ENCODE measurements around the gene MARF1.
"Not testable (repeated sequence)": the region's sequence is repeated elsewhere in the genome, so short reads cannot be mapped to it uniquely, and the experiment has no call there.

Gene MARF1

GRCh38 chr16:15599303-15600070 lies 43.5 kb downstream of the MARF1 start:
- no peak for DNase-seq

- no peak for DNase-seq
Observed at GRCh38 chr16:15598648-15599190, 44.2 kb downstream of the MARF1 start.

- no peak for DNase-seq
Observed at GRCh38 chr16:15597822-15598647, 44.9 kb downstream of the MARF1 start.

GRCh38 chr16:15597135-15597534 lies 45.8 kb downstream of the MARF1 start:
- DNase-seq, result no peak

GRCh38 chr16:15594711-15595320 lies 48.1 kb downstream of the MARF1 start:
- DNase-seq, result no peak

GRCh38 chr16:15593235-15593634 lies 49.7 kb downstream of the MARF1 start:
- no peak for DNase-seq

- no peak for DNase-seq
Observed at GRCh38 chr16:15592324-15592723, 50.6 kb downstream of the MARF1 start.

- DNase-seq, result no peak
Observed at GRCh38 chr16:15587152-15587825, 55.7 kb downstream of the MARF1 start.

GRCh38 chr16:15586716-15587115 lies 56.2 kb downstream of the MARF1 start:
- no peak for DNase-seq

GRCh38 chr16:15585956-15586355 lies 57.0 kb downstream of the MARF1 start:
- no peak for DNase-seq

- DNase-seq, result no peak
Observed at GRCh38 chr16:15583526-15583925, 59.4 kb downstream of the MARF1 start.

- DNase-seq, result no peak
Observed at GRCh38 chr16:15581127-15581815, 61.7 kb downstream of the MARF1 start.

GRCh38 chr16:15578824-15579223 lies 64.1 kb downstream of the MARF1 start:
- no peak for DNase-seq

- DNase-seq, result peak; percentile 86
Observed at GRCh38 chr16:15576960-15577958, 65.7 kb downstream of the MARF1 start.

GRCh38 chr16:15575293-15576049 lies 67.5 kb downstream of the MARF1 start:
- DNase-seq, result no peak

- DNase-seq, result no peak
Observed at GRCh38 chr16:15574614-15574948, 68.4 kb downstream of the MARF1 start.

GRCh38 chr16:15573896-15574613 lies 68.9 kb downstream of the MARF1 start:
- not testable (repeated sequence) for DNase-seq

- no peak for DNase-seq
Observed at GRCh38 chr16:15573274-15573895, 69.6 kb downstream of the MARF1 start.

Measured in NCI-H510A (cell line).